AG10803 (cell line): ENCODE measurements around the gene IGFL1.
"Not testable (repeated sequence)": the region's sequence is repeated elsewhere in the genome, so short reads cannot be mapped to it uniquely, and the experiment has no call there.

Experiments
- DNase-seq: peaks from one replicate; pipeline ENCODE4 v3.0.0; 2010; ENCODE audit warnings: low read depth
- H3K4me3 ChIP-seq: 2 replicates; pipeline ENCODE4 v1.5.1; 2011; ENCODE audit warnings: mild to moderate bottlenecking, low read length, control low read depth
- CTCF ChIP-seq: conservative IDR thresholded peaks from 2 replicates; pipeline ENCODE4 v1.5.1; 2011; ENCODE audit warnings: mild to moderate bottlenecking, low read length, control low read depth, inconsistent platforms

Gene IGFL1

GRCh38 chr19:46189971-46190888, 39.3 kb upstream of the IGFL1 start:
- DNase-seq: no peak
- no peak for TF ChIP-seq CTCF
- no peak overlapping the region for H3K4me3 ChIP-seq

- H3K4me3 ChIP-seq: no peak overlapping the region
- TF ChIP-seq CTCF: no peak
- DNase-seq: no peak
Measured at GRCh38 chr19:46191356-46191755, 38.2 kb upstream of the IGFL1 start.

- H3K4me3 ChIP-seq: no peak overlapping the region
- no peak for DNase-seq
- no peak for TF ChIP-seq CTCF
Measured at GRCh38 chr19:46191972-46192371, 37.6 kb upstream of the IGFL1 start.

- not testable (repeated sequence) for DNase-seq, H3K4me3 ChIP-seq
Measured at GRCh38 chr19:46192626-46192991, 36.9 kb upstream of the IGFL1 start.

GRCh38 chr19:46192992-46193650, 36.4 kb upstream of the IGFL1 start:
- DNase-seq: peak; percentile 66
- peak overlapping the region; percentile 15; the same call in 1 of the 2 replicates for H3K4me3 ChIP-seq
- TF ChIP-seq CTCF: no peak

GRCh38 chr19:46193678-46194077, 35.9 kb upstream of the IGFL1 start:
- TF ChIP-seq CTCF: no peak
- H3K4me3 ChIP-seq: no peak overlapping the region
- no peak for DNase-seq

- no peak overlapping the region for H3K4me3 ChIP-seq
- no peak for DNase-seq
- no peak for TF ChIP-seq CTCF
Measured at GRCh38 chr19:46195104-46195503, 34.4 kb upstream of the IGFL1 start.

GRCh38 chr19:46195919-46196318, 33.6 kb upstream of the IGFL1 start:
- not testable (repeated sequence) for DNase-seq

More at GRCh38 chr19:46195919-46196318, 33.6 kb upstream of the IGFL1 start:
- not testable (repeated sequence) for H3K4me3 ChIP-seq
